Kidney tubule cell (primary cell): ENCODE measurements around the gene PXDC1.
"Not testable (repeated sequence)": the region's sequence is repeated elsewhere in the genome, so short reads cannot be mapped to it uniquely, and the experiment has no call there.

ENCODE experiments used
- DNase-seq: peaks from one replicate; pipeline ENCODE4 v3.0.0-alpha.2; 2018; ENCODE audit warnings: low spot score

PXDC1 gene

DNA sequence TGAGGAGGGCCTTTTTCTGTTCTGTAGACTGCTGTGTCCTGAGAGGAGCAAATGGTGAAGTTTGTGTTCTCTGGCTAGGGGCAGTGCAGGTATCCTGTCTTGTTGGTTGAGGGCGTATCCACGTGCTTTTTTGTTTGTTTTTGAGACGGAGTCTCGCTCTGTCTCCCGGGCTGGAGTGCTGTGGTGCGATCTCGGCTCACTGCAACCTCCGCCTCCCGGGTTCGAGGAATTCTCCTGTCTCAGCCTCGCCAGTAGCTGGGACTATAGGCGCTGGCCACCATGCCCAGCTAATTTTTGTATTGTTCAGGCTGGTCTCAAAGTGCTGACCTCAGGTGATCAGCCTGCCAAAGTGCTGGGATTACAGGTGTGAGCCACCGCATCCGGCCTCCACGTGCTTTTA, 10.8 kb upstream of the PXDC1 start:
- DNase-seq: no peak

GRCh38 chr6:3761989-3762270, 10.4 kb upstream of the PXDC1 start:
- no peak for DNase-seq

GRCh38 chr6:3759646-3760232, 8.2 kb upstream of the PXDC1 start:
- DNase-seq: no peak

DNA sequence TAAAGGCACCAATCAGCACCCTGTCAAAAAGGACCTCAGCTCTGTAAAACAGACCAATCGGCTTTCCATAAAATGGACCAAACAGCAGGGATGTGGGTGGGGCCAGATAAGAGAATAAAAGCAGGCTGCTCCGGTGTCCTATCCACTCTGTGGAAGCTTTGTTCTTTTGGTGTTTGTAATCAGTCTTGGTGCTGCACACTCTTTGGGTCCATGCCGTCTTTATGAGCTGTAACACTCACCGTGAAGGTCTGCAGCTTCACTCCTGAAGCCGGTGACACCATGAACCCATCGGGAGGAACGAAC, 7.3 kb upstream of the PXDC1 start:
- DNase-seq: no peak

- not testable (repeated sequence) for DNase-seq
These were observed 6.7 kb upstream of the PXDC1 start for GRCh38 chr6:3757998-3758841.

DNA sequence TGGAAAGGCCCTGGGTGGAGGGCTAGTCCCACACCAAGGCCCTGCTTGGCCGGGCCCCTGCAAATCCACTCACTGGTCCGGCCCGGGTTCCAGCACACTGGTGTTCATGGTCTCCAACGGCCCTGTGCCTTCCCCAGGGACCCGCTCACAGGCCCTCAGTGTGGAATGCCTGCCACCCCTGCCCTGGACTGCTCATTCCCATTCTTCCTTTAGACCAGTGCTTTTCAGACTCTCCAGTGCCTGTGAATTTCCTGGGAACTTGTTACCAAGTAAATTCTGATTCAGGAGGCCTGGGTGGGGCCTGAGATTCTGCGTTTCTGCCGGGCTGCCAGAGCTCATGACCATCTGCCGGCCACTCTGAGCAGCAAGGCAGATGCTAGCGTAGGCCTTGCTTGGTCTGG, 5.7 kb upstream of the PXDC1 start:
- DNase-seq: no peak

- no peak for DNase-seq
These were observed 5.0 kb upstream of the PXDC1 start for GRCh38 chr6:3756546-3756945.

GRCh38 chr6:3755637-3756545, 4.4 kb upstream of the PXDC1 start:
- no peak for DNase-seq

- DNase-seq: no peak
These were observed 3.3 kb upstream of the PXDC1 start for GRCh38 chr6:3754776-3755175.

GRCh38 chr6:3754032-3754725, 2.7 kb upstream of the PXDC1 start:
- not testable (repeated sequence) for DNase-seq

DNA sequence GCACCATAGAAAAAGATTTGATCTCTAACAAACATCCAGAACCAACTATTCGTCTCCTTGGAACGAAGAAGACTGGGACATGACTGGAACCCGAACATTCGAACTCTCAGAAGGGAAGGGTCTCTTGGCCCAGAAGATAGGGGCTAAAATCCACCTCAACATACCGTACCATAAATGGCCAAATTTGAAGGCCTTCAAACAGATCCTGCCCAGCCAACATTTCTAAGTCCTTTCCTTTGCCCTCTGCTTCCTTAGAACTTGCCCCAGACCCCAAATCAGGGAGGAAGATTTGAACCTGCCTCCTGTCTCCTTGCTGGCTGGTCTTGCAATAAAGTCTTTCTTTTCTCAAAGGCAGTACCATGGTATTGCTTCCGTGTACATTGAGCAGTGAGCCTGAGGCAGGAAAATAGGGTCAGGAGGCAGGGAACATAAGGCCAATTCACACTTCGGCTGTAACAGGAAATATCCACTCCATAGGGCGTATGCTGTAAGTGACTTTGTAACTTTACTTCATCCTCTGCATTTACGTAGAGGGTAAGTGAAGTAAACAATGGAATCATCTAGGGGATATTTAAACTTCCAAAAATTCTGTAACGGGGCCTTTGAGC, 1.8 kb upstream of the PXDC1 start:
- no peak for DNase-seq

DNA sequence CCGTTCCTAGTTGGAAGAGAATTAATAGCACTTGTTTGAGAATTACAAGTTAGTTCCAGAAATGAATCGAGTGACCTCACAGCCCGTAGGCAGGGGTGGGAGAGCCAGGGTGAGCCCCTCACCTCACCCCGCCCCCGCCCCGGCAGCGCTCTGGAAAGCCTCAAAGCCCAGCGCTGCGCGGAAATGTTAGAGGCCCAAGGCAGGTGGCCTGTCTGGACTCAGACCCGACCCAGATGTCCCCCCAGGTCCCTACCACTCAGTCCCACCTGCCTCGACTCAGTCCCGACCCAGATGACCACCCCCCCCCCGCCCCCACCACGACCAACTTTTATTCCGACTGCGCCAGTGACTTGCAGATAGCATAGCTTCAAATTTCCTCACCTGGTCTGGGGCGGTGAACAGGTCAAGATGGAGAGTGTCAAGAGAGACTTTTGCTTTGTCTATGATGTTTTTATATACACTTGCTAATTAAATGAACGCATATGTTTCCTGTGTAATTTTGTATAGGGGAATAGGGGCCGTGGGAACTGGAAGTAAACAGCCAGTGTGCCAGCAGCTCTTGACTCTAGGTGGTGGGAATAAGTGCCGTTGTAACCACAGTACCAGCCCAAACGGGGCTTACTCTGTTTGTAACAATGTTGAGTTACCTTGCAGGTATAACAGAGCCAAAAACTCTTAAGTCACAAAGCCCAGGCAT, 1.2 kb upstream of the PXDC1 start:
- no peak for DNase-seq

DNA sequence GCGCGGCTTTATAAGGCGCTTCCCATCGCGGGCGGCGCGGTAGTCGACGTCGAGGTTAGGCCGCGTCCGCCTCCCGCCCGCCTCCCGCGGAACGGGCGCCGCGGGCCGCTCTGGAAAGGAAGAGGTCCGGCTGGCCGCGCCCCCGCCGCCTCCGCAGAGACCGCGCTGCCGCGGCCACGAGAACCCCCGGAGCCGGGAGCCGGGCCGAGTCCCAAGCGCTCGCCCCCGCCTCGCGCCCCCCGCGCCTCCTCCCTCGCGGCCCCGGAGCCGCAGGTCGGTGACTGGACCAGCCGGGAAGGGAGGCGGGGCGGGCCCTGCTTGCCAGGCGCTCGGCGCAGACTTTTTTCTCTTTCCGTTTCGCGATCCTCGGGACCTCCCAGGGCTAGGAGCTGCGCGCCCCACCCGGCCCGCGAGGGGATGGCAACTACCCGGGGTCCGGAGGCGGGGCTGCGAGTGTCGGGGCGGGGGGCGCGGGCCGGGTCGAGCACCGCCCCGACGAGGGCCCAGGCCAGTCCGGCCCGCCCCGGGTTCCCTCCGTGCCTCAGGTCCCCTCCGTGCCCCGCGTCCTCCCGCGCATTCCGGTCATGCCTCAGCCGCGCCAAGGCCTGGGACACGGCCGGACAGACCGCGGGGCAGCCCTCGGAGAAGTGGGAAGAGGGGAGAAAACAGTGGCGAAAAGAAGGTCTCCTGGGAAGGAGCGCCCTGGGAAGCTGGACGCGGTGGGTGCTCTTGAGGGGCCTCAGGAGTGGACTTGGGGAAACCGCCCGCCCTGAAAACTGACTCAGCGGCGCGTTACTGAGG, 417 bp upstream of the PXDC1 start:
- DNase-seq: peak; percentile 94

- peak; percentile 73 for DNase-seq
These were observed 1.0 kb downstream of the PXDC1 start for GRCh38 chr6:3750317-3751076.

DNA sequence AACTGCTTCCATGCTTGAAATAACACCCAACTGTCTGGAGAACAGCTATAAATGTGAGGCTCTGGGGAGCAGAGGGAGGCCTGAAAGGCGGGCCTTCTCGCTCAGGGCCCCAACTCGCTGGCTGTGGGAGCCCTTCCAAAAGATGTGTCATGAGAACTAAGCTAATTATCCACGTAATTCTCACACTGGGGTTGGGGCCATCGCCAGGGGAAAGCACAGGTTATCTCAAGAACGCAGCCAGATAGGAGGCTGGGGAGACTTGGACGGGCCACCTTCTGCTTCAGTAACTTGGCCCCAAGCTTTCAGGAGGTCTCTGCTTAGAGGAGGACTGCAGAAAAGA, 1.6 kb downstream of the PXDC1 start:
- peak; percentile 77 for DNase-seq

DNA sequence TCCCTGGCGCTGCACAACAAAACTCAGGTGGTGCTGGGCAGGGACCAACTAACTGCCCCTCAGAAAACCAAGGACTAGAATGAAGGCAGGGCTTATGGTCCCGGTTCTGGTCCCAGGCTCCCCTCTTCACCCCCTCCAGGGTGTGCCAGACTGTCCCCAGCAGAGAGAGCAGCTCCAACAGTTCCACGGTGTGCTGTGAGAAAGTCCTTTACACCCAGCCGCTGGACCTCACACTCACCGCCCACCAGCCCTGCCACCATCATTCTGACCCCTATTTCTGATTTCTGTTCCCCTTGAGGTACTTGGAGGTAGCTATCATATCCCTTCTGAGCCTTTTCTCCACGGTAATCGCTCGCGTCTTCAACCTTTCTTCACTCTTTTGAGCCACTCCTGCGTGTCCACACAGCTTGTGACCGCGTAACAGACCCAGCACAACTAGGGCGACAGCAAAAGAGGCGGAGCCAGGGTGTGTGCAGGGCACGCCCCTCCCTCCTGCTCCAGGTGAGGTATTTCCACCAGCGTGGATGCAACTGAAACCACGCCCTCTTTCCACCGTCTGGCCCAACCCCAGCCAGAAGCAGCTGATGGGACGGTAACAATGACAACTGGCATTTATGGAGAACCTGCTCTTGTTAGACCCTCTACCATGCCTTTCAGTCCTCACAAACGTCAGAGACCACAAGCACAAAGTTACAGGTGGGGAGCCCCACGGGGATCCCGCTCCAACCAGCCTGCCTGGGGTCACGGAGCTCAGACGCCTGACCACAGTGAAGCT, 2.3 kb downstream of the PXDC1 start:
- DNase-seq: peak; percentile 53

DNA sequence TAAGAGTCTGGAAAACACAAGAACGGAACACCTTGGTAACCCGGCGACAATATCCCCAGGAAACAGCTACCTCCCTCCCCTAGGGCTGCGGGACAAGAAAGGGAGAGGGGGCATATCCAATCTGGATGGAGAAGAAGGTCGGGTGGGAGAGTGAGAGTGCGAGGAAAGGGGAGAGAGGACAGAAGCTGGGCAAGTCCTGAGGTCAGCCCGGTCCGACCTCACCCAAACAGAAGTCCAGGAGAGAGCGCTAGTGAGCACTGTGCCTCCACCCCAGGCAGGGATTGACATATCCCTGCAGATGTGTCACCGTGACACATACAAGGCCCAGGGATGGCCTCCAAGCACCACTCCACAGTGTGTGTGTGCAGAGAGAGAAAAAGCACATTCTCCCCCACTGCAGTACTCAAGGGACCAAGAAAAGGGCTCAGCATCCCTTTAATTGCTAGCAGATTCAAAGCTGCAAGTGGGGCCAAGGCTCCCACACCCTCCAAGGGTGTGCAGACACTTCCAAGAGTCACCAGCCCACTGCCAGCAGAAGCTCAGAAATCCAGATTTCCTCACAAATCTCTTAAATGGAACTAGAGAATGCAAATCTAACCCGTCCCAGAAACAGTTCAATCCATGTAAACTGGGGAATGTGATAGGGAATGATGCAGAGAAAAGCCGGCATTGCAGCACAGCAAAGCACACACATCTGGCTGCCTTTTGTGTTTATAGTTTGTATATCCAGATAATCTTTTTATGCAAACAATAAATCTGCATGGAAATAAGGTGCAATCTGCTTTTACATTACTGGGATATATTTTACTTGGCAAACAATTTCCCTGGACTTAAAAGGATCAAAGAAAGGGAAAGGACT, 3.1 kb downstream of the PXDC1 start:
- peak; percentile 84 for DNase-seq

GRCh38 chr6:3747100-3747737, 4.3 kb downstream of the PXDC1 start:
- DNase-seq: no peak
